Caco-2 (cell line): ENCODE results near the gene LDB2. TPM values are rescaled to one million over a fixed set of nuclear protein-coding genes. Genes with fewer than 3 reads are reported as not detected.

Experiments
- BruUV-seq: library from RNA; stranded (reverse); fragments of 400-500 nt; replicated peaks from 2 replicates; lab custom pipeline; 2021; lab: Mats Ljungman, UMichigan
- CTCF ChIA-PET: fragments of 300-600 bp; sonication (Branson Sonifier 250); formaldehyde crosslinking; loops from one replicate; lab custom pipeline; 2022; ENCODE audit warnings: antibody characterized with exemption; lab: Charles Lee
- POLR2A ChIA-PET: fragments of 300-600 bp; sonication (Branson Sonifier 250); formaldehyde crosslinking; loops from one replicate; lab custom pipeline; 2022; ENCODE audit warnings: antibody characterized with exemption; lab: Charles Lee
- DNase-seq, 2 experiments: peaks; one replicate each; pipeline versions ENCODE4 v3.0.0 to v3.0.0-alpha.2; 2020 to 2022
- H3K27me3 ChIP-seq: replicated peaks from 2 replicates; pipeline ENCODE4 v1.6.0; 2011; ENCODE audit warnings: low read length; ENCODE audit not compliant: control insufficient read depth, insufficient read depth
- H3K36me3 ChIP-seq: 2 replicates; pipeline ENCODE4 v1.5.1; 2011; ENCODE audit warnings: low read length; ENCODE audit not compliant: control insufficient read depth, insufficient read depth
- H3K4me1 ChIP-seq: fragments of 250-450 bp; sonication (Bioruptor Pico); 2 replicates; pipeline ENCODE4 v1.5.1; 2020; ENCODE audit warnings: mild to moderate bottlenecking
- H3K4me3 ChIP-seq: 2 replicates; pipeline ENCODE4 v1.5.1; 2011; ENCODE audit warnings: low read depth, mild to moderate bottlenecking, control low read depth, low read length
- H3K9me3 ChIP-seq: fragments of 250-450 bp; sonication (Bioruptor Pico); 2 replicates; pipeline ENCODE4 v1.5.1; 2020; ENCODE audit warnings: mild to moderate bottlenecking, moderate library complexity
- H3K27ac Mint-ChIP-seq: one replicate; pipeline ENCODE4 v1.8.0; 2022; ENCODE audit warnings: mixed read lengths; ENCODE audit not compliant: unreplicated experiment
- H3K27me3 Mint-ChIP-seq: one replicate; pipeline ENCODE4 v1.8.0; 2022; ENCODE audit warnings: mixed read lengths; ENCODE audit not compliant: insufficient read depth, unreplicated experiment
- H3K36me3 Mint-ChIP-seq: one replicate; pipeline ENCODE4 v1.8.0; 2022; ENCODE audit warnings: mild to moderate bottlenecking, mixed read lengths; ENCODE audit not compliant: insufficient read depth, unreplicated experiment
- H3K4me1 Mint-ChIP-seq: one replicate; pipeline ENCODE4 v1.8.0; 2022; ENCODE audit warnings: low read depth, mixed read lengths; ENCODE audit not compliant: unreplicated experiment
- H3K4me3 Mint-ChIP-seq: one replicate; pipeline ENCODE4 v1.8.0; 2022; ENCODE audit warnings: mild to moderate bottlenecking, moderate library complexity, mixed read lengths; ENCODE audit not compliant: unreplicated experiment
- H3K9me3 Mint-ChIP-seq: one replicate; pipeline ENCODE4 v1.8.0; 2022; ENCODE audit warnings: mixed read lengths; ENCODE audit not compliant: unreplicated experiment
- CTCF ChIP-seq, 2 experiments: fragments of 200-600 bp in 1 of 2; IDR thresholded peaks; 1 replicate in 1 of 2; 2 replicates in 1 of 2; pipeline versions ENCODE4 v1.5.1 to v1.8.0; 2011 to 2022; ENCODE audit warnings: antibody characterized with exemption in 1 of 2, control low read depth in 1 of 2, inconsistent platforms in 1 of 2, low read depth in 1 of 2, low read length in 1 of 2, mild to moderate bottlenecking in 1 of 2, moderate library complexity in 1 of 2; ENCODE audit not compliant: insufficient read depth in 1 of 2, severe bottlenecking in 1 of 2, unreplicated experiment in 1 of 2
- intact Hi-C: fragments of 100-400 bp; cut with micrococcal nuclease; formaldehyde crosslinking; loops from one replicate; pipeline ENCODE4 v1.10.0; 2022; ENCODE audit not compliant: unreplicated experiment
- total RNA-seq: library from RNA; stranded (reverse); gene quantifications from 2 replicates; pipeline ENCODE4 v1.2.3, GENCODE V29; 2022

The LDB2 gene
- total RNA-seq, 1 experiment from 2014 or later: not detected

- no peaks in the 10 kb centered on the region for H3K27me3 ChIP-seq
- intact Hi-C loops: no loop called here
- BruUV-seq: no TSS peak
- no peaks in the 10 kb centered on the region for H3K36me3 Mint-ChIP-seq
- no peak overlapping the region for H3K27ac Mint-ChIP-seq
- DNase-seq: no peak
- H3K9me3 Mint-ChIP-seq: no peaks in the 10 kb centered on the region
- H3K36me3 ChIP-seq: no peaks in the 10 kb centered on the region
- ChIA-PET POLR2A (no interaction called here), CTCF (no interaction called here)
- H3K27me3 Mint-ChIP-seq: peaks cover 11% of the 10 kb centered on the region
- H3K4me3 ChIP-seq: no peak overlapping the region
- no peaks in the 10 kb centered on the region for H3K4me1 ChIP-seq
- no peak for TF ChIP-seq CTCF (IDR thresholded peaks at IDR 0.05; ENCODE audit: insufficient read depth in 1 of 2, low read depth in 1 of 2, low read length in 1 of 2, severe bottlenecking in 1 of 2, unreplicated experiment in 1 of 2)
- no peak overlapping the region for H3K4me3 Mint-ChIP-seq
- H3K4me1 Mint-ChIP-seq: no peaks in the 10 kb centered on the region
- no peaks in the 10 kb centered on the region for H3K9me3 ChIP-seq
Measured at GRCh38 chr4:16812041-16812440, 86.4 kb downstream of the LDB2 start.

DNA sequence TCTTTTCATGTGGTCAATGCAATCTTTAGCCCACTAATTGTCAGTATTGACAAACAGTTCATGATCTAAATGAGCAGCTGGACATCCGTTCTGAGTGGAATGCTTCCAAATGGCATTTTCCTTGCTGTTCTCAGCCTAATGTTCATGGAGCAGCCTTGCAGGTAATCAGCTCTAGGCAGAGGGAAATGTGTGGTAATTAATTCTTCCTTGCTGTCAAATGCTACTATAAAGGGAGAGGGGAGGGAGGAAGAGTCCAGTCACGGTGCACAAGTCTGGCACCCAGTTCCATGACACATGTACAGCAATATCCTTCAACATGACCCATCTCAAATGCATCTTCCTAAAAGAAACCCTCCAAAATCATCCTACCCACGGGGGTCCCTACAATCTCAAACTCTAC lies 88.5 kb downstream of the LDB2 start:
- peaks cover 11% of the 10 kb centered on the region for H3K27me3 Mint-ChIP-seq
- H3K27me3 ChIP-seq: no peaks in the 10 kb centered on the region
- CTCF ChIA-PET: no interaction called here

DNA sequence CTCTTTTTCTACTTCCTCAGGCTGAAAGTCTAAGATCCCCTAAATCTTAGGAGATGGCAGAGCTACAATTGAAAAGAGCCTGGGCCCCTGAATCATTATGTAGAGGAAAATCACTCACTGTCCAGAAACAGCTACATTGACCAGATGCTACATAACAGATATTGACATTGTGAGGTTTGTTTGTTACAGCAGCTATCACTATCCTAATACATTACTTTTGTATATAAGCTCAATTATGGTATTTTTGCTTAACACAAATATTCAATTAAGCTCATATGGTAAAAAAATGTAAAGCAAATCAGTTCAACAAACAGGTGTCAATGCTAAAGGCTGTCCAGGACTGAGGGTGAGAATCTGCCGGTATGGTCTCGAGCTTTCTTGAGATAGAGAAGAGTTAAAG lies 89.4 kb downstream of the LDB2 start:
- Histone ChIP-seq H3K27me3 (no peaks in the 10 kb centered on the region), H3K9me3 (no peaks in the 10 kb centered on the region), H3K4me1 (no peaks in the 10 kb centered on the region), H3K4me3 (no peak overlapping the region), H3K36me3 (no peaks in the 10 kb centered on the region)
- Mint-ChIP-seq H3K4me3 (no peak overlapping the region), H3K4me1 (no peaks in the 10 kb centered on the region), H3K9me3 (no peaks in the 10 kb centered on the region), H3K27me3 (peaks cover 11% of the 10 kb centered on the region), H3K36me3 (no peaks in the 10 kb centered on the region), H3K27ac (no peak overlapping the region)
- ChIA-PET POLR2A (no interaction called here), CTCF (no interaction called here)
- no peak for DNase-seq
- intact Hi-C loops: no loop called here
- no TSS peak for BruUV-seq
- TF ChIP-seq CTCF (IDR thresholded peaks at IDR 0.05; ENCODE audit: insufficient read depth in 1 of 2, low read depth in 1 of 2, low read length in 1 of 2, severe bottlenecking in 1 of 2, unreplicated experiment in 1 of 2): no peak

More for the DNA sequence above, 88.5 kb downstream of the LDB2 start:
- Mint-ChIP-seq H3K4me1 (no peaks in the 10 kb centered on the region), H3K4me3 (no peak overlapping the region), H3K36me3 (no peaks in the 10 kb centered on the region), H3K9me3 (no peaks in the 10 kb centered on the region), H3K27ac (no peak overlapping the region)
- H3K4me1 ChIP-seq: no peaks in the 10 kb centered on the region
- no peaks in the 10 kb centered on the region for H3K9me3 ChIP-seq
- BruUV-seq: no TSS peak
- no peak for TF ChIP-seq CTCF (IDR thresholded peaks at IDR 0.05; ENCODE audit: insufficient read depth in 1 of 2, low read depth in 1 of 2, low read length in 1 of 2, severe bottlenecking in 1 of 2, unreplicated experiment in 1 of 2)
- intact Hi-C loops: no loop called here
- H3K4me3 ChIP-seq: no peak overlapping the region
- no peaks in the 10 kb centered on the region for H3K36me3 ChIP-seq
- POLR2A ChIA-PET: no interaction called here
- no peak for DNase-seq
